GM21367 (cell line): ENCODE measurements around the gene SH3TC1.

Experiments used
- ATAC-seq: cut with Tn5 transposase; IDR thresholded peaks from one replicate; pipeline ENCODE4 v1.9.1; 2021; ENCODE audit not compliant: unreplicated experiment

The SH3TC1 gene

DNA sequence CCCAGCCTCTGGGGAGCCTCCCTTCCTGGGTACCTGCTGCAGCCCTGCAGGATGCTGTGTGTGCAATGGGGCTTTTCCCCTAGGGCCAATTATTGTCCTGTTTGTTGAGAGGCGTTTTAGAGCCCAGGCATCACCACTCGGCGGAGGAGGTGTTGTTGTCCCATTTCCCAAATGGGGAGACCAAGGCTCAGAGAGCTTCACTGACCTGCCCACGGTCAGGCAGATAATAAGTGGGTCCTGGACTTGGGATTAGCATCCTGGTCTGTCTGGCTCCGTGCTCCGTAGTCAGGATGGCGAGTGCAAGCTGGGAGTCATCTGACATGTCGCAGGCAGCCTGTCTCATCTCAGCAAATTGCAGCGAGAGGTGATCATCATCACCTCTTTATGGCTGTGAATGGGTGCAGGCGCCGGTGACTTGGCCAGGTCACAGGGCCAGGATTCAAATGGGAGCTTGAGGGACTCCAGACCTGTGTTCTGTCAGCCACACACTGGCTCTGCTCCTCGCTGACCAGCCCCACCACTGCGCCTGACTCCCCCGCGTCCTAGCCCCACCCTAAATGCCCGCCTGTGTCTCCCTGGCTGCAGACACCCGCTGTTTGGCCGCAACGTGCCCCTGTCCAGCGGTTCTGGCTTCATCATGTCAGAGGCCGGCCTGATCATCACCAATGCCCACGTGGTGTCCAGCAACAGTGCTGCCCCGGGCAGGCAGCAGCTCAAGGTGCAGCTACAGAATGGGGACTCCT lies 87.1 kb downstream of the SH3TC1 start:
- ATAC-seq, result no peak

DNA sequence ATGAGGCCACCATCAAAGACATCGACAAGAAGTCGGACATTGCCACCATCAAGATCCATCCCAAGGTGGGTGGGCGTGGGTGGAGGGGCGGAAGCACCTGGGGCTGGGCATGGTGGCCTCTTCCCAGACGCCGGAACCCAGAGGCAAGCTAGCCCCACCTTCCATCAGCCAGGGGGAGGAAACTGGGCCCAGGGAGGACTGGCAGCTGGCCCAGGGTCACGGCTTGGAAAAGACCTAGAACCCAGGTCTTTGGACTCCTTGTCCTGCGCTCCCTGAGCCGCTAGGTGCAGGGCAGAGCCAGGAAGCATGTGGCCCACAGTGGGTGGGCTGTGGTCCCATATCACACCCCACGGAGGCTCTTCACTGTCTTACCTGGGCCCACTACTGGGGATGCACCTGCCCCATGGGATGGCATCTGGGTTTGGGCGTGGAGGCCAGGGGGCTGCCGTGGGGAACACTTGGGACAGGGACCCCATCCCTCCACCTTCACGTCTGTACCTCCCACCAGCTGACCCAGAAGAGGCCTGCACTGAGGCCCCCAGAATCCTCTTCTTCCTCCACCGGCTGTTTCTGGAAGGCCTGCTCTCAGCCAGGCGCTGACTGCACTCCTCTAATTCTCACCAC lies 87.7 kb downstream of the SH3TC1 start:
- ATAC-seq, result no peak

DNA sequence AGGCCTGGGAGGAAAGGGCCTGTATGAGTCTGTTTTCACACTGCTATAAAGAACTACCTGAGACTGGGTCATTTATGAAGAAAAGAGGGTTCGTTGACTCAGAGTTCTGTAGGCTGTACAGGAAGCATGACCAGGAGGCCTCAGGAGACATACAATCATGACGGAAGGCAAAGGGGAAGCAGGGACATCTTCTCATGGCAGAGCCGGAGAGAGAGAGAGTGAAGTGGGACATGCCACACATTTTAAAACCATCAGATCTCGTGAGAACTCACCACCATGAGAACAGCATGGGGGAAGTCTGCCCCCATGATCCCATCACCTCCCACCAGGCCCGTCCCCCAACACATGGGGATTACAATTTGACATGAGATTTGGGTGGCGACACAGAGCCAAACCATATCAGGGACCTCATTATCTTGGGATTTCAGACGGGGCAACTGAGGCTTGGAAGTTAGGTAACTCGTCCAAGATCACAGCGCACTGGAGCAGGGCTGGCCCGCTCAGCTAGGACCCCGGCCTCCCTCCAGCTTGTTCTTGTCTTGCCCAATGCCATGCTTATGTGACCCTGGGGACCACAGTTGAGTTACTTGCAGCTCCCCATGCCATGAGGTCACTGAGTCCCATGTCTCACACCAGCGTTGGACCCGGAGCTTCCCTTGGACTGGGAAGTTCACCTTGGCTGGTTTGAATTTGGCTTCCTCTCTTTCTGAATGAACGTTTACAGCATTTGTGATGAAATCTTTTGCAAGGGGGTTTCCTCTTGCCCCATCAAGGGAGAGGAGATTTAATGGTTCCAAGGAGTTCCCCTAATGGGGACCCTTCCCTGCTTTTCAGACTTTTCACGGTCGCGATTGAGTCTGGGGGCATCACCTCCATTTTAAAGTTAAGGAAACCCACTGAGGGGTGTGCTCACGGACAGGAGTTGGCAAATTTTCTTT lies 88.5 kb downstream of the SH3TC1 start:
- ATAC-seq, result no peak

DNA sequence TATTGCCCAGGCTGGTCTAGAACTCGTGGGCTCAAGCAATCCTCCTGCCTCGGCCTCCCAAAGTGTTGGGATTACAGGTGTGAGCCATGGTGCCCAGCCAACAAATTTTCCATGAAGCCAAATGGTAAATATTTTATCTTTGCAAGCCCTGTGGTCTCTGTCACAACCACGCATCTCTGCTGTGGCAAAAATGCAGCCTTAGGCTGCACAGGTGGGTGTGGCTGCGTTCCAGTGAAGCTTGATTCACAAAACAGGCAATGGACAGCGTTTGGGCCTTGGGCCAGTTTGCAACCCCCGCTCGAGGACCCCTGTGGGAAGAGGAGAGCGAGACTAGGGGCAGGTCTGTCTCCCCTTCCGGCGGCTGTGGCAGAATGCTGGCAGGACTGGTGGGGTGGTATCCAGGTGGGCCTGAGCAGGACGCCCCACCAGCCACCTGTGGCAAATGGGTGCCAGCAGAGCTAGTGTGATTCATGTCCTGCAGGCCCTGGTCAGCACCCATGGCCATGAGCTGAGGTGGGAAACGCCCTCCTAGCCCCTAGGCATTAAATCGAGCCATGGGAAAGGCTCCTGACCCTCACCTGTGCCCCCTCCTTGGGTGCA lies 90.2 kb downstream of the SH3TC1 start:
- no peak for ATAC-seq

DNA sequence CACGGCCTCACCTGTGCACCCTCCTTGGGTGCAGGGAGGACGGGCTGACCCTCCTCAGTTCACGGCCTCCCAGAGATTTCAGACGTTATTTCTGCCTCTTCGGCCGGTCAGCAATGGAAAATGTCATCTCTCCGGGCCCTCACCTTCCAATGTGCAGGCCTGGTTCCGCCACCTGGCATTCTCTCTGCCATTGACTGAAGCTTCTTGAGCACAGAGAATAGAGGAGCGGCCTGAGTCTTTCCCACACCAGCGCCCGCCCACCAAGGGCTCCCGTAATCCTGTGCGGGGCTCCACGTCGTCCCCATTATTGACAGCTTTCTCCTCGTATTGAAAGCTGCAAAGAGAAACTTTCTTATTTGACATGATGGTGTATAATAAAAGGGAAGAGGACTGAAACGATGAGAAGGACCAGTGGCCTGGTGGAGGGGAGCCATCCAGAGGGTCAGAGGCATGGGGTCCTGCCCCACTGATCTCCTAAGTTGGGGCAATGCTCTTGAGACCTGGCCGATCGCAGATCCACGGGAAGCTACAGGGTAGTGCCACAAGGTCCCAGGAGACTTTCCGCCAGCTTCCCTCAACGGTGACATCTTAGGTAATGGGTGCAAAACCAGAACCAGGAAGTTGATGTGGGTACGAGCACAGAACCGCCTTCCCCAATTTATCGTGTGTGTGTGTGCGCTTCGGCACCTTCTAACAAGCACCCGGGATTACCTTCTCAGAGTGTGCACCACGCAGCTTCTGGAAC lies 91.0 kb downstream of the SH3TC1 start:
- ATAC-seq, result no peak

DNA sequence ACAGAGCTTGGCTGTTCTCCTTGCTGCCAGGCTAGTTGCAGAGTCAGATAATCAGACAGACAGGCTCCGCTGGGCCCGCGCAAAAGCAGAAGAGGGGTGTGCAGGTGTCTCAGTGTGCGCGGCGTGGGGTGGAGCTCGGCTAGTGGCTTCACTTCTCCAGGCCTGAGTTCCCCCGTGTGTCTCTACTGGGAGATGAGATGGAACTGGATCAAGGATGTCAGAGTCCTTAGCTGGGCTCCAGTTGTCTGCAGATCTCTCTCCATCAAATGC lies 91.5 kb downstream of the SH3TC1 start:
- no peak for ATAC-seq
